Measurements from ENCODE around the gene LY6G5B.

- TF ChIP-seq CTCF (IDR thresholded peaks at IDR 0.05), result no peak
- TF ChIP-seq EZH2 (IDR thresholded peaks at IDR 0.05), result no peak
Measured at GRCh38 chr6:31715022-31715958, 45.5 kb downstream of the LY6G5B start, which contains the start of gene LY6G6D.

All from neural progenitor cell (in vitro differentiated cells).